WTC11 (cell line): Measurements from ENCODE around the gene NKD1. TPM values are rescaled to one million over a fixed set of nuclear protein-coding genes. Genes with fewer than 3 reads are reported as not detected.

Experiments
- ATAC-seq: fragments of 200-7000 bp; cut with Tn5 transposase; 2 replicates; pipeline ENCODE4 v1.10.0; 2021; ENCODE audit warnings: mild to moderate bottlenecking, moderate library complexity
- CTCF ChIA-PET: fragments of 300-600 bp; sonication (Branson Sonifier 250); formaldehyde crosslinking; loops from one replicate; lab custom pipeline; 2021; ENCODE audit warnings: antibody characterized with exemption; lab: Charles Lee
- POLR2A ChIA-PET: fragments of 350-600 bp; sonication (Branson Sonifier 250); formaldehyde crosslinking; loops from one replicate; lab custom pipeline; 2021; ENCODE audit warnings: antibody characterized with exemption; lab: Charles Lee
- DNase-seq: peaks from one replicate; pipeline ENCODE4 v3.0.0; 2021; ENCODE audit warnings: low spot score
- H3K27ac Mint-ChIP-seq: 2 replicates; pipeline ENCODE4 v1.8.0; 2021; ENCODE audit warnings: mixed read lengths
- H3K27me3 Mint-ChIP-seq: 2 replicates; pipeline ENCODE4 v1.8.0; 2021; ENCODE audit warnings: low read depth, mild to moderate bottlenecking, moderate library complexity, mixed read lengths
- H3K36me3 Mint-ChIP-seq: 2 replicates; pipeline ENCODE4 v1.8.0; 2021; ENCODE audit warnings: mixed read lengths
- H3K4me1 Mint-ChIP-seq: 2 replicates; pipeline ENCODE4 v1.8.0; 2022; ENCODE audit warnings: mixed read lengths
- H3K4me3 Mint-ChIP-seq: 2 replicates; pipeline ENCODE4 v1.8.0; 2021; ENCODE audit warnings: mild to moderate bottlenecking, moderate library complexity, mixed read lengths
- H3K9me3 Mint-ChIP-seq: 2 replicates; pipeline ENCODE4 v1.8.0; 2021; ENCODE audit warnings: mixed read lengths
- ARID4B ChIP-seq: sonication (generic); formaldehyde crosslinking; IDR thresholded peaks from 2 replicates; pipeline ENCODE4 v1.8.0; 2023; ENCODE audit warnings: missing genetic modification reagents, mild to moderate bottlenecking, borderline replicate concordance
- ATF1 ChIP-seq: sonication (generic); formaldehyde crosslinking; IDR thresholded peaks from 2 replicates; pipeline ENCODE4 v1.8.1; 2023; ENCODE audit warnings: mild to moderate bottlenecking, moderate library complexity, missing genetic modification reagents
- E2F1 ChIP-seq: sonication (generic); formaldehyde crosslinking; IDR thresholded peaks from 2 replicates; pipeline ENCODE4 v1.8.0; 2022; ENCODE audit warnings: mild to moderate bottlenecking, missing genetic modification reagents
- FOXK1 ChIP-seq: sonication (generic); formaldehyde crosslinking; IDR thresholded peaks from 2 replicates; pipeline ENCODE4 v1.8.0; 2022; ENCODE audit warnings: mild to moderate bottlenecking, moderate library complexity, missing genetic modification reagents
- FOXP1 ChIP-seq: sonication (generic); formaldehyde crosslinking; IDR thresholded peaks from 2 replicates; pipeline ENCODE4 v1.8.0; 2022; ENCODE audit warnings: missing genetic modification reagents, mild to moderate bottlenecking, moderate library complexity, borderline replicate concordance
- HMGA2 ChIP-seq: fragments of 250-450 bp; sonication (Bioruptor Pico); IDR thresholded peaks from 2 replicates; pipeline ENCODE4 v1.4.0; 2021; ENCODE audit warnings: mild to moderate bottlenecking, moderate library complexity
- KAT7 ChIP-seq: sonication (generic); formaldehyde crosslinking; IDR thresholded peaks from 2 replicates; pipeline ENCODE4 v1.8.1; 2023; ENCODE audit warnings: missing genetic modification reagents, mild to moderate bottlenecking, borderline replicate concordance
- MYBL2 ChIP-seq: sonication (generic); formaldehyde crosslinking; IDR thresholded peaks from 2 replicates; pipeline ENCODE4 v1.8.1; 2023; ENCODE audit warnings: mild to moderate bottlenecking, moderate library complexity, missing genetic modification reagents
- NFE2L1 ChIP-seq: sonication (generic); formaldehyde crosslinking; IDR thresholded peaks from 2 replicates; pipeline ENCODE4 v1.8.1; 2023; ENCODE audit warnings: missing genetic modification reagents
- RORB ChIP-seq: fragments of 250-450 bp; sonication (Bioruptor Pico); IDR thresholded peaks from 2 replicates; pipeline ENCODE4 v1.9.0; 2021; ENCODE audit warnings: mild to moderate bottlenecking
- SMAD3 ChIP-seq: sonication (generic); formaldehyde crosslinking; IDR thresholded peaks from 2 replicates; pipeline ENCODE4 v1.8.0; 2022; ENCODE audit warnings: missing genetic modification reagents, mild to moderate bottlenecking, borderline replicate concordance
- SMAD4 ChIP-seq: sonication (generic); formaldehyde crosslinking; IDR thresholded peaks from 2 replicates; pipeline ENCODE4 v1.8.0; 2022; ENCODE audit warnings: mild to moderate bottlenecking, missing genetic modification reagents
- SOX15 ChIP-seq: fragments of 250-450 bp; sonication (Bioruptor Pico); IDR thresholded peaks from 2 replicates; pipeline ENCODE4 v1.9.0; 2021; ENCODE audit warnings: mild to moderate bottlenecking
- TCF7 ChIP-seq: sonication (generic); formaldehyde crosslinking; IDR thresholded peaks from 2 replicates; pipeline ENCODE4 v1.8.0; 2022; ENCODE audit warnings: mild to moderate bottlenecking, low read depth, missing genetic modification reagents, moderate library complexity
- TEAD1 ChIP-seq: sonication (generic); formaldehyde crosslinking; IDR thresholded peaks from 2 replicates; pipeline ENCODE4 v1.8.0; 2022; ENCODE audit warnings: mild to moderate bottlenecking, missing genetic modification reagents
- TEAD4 ChIP-seq: sonication (generic); formaldehyde crosslinking; IDR thresholded peaks from 2 replicates; pipeline ENCODE4 v1.8.0; 2022; ENCODE audit warnings: mild to moderate bottlenecking, missing genetic modification reagents
- ZNF232 ChIP-seq: sonication (generic); formaldehyde crosslinking; IDR thresholded peaks from 2 replicates; pipeline ENCODE4 v1.8.0; 2022; ENCODE audit warnings: mild to moderate bottlenecking, missing genetic modification reagents
- ZNF263 ChIP-seq: sonication (generic); formaldehyde crosslinking; IDR thresholded peaks from 2 replicates; pipeline ENCODE4 v1.8.1; 2022; ENCODE audit warnings: low read depth, mild to moderate bottlenecking, moderate library complexity, missing genetic modification reagents
- ZNF396 ChIP-seq: fragments of 250-450 bp; sonication (Bioruptor Pico); IDR thresholded peaks from 2 replicates; pipeline ENCODE4 v1.8.0; 2021; ENCODE audit warnings: mild to moderate bottlenecking, moderate library complexity, borderline replicate concordance
- ZNF671 ChIP-seq: fragments of 250-450 bp; sonication (Bioruptor Pico); IDR thresholded peaks from 2 replicates; pipeline ENCODE4 v1.8.0; 2021; ENCODE audit warnings: mild to moderate bottlenecking
- ZSCAN18 ChIP-seq: fragments of 250-450 bp; sonication (Bioruptor Pico); IDR thresholded peaks from 2 replicates; pipeline ENCODE4 v2.1.2; 2022; ENCODE audit warnings: mild to moderate bottlenecking, moderate library complexity
- total RNA-seq: library from RNA; stranded (reverse); gene quantifications from 3 replicates; pipeline ENCODE4 v1.2.3, GENCODE V29; 2021
- TF ChIP-seq, protein P1 (sequence below): sonication (generic); formaldehyde crosslinking; IDR thresholded peaks from 2 replicates; pipeline ENCODE4 v1.8.1; 2022; ENCODE audit warnings: mild to moderate bottlenecking, missing genetic modification reagents, moderate library complexity, borderline replicate concordance
- TF ChIP-seq, protein P2 (sequence below): sonication (generic); formaldehyde crosslinking; IDR thresholded peaks from 2 replicates; pipeline ENCODE4 v1.8.0; 2022; ENCODE audit warnings: mild to moderate bottlenecking, missing genetic modification reagents

Gene NKD1
- total RNA-seq, 1 experiment from 2014 or later: 6.0 TPM

GRCh38 chr16:50534556-50534955 is 13.6 kb upstream of the NKD1 start (continued):
- TF ChIP-seq TEAD4 (CRISPR knock-in tag) (no peak), TEAD1 (CRISPR knock-in tag) (no peak), E2F1 (CRISPR knock-in tag) (no peak), SOX15 (CRISPR knock-in tag) (no peak), MYBL2 (CRISPR knock-in tag) (no peak)

- TF ChIP-seq, protein P1, sequence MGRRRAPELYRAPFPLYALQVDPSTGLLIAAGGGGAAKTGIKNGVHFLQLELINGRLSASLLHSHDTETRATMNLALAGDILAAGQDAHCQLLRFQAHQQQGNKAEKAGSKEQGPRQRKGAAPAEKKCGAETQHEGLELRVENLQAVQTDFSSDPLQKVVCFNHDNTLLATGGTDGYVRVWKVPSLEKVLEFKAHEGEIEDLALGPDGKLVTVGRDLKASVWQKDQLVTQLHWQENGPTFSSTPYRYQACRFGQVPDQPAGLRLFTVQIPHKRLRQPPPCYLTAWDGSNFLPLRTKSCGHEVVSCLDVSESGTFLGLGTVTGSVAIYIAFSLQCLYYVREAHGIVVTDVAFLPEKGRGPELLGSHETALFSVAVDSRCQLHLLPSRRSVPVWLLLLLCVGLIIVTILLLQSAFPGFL (CRISPR knock-in tag): no peak
- TF ChIP-seq RORB (CRISPR knock-in tag) (no peak), HMGA2 (no peak), FOXK1 (CRISPR knock-in tag) (no peak), ARID4B (CRISPR knock-in tag) (no peak), FOXP1 (CRISPR knock-in tag) (no peak), KAT7 (CRISPR knock-in tag) (no peak), ZNF232 (CRISPR knock-in tag) (no peak), ZNF671 (CRISPR knock-in tag) (no peak), SMAD4 (no peak), NFE2L1 (CRISPR knock-in tag) (no peak), ATF1 (no peak), ZNF263 (no peak), SMAD3 (CRISPR knock-in tag) (no peak), ZNF396 (CRISPR knock-in tag) (no peak), TCF7 (CRISPR knock-in tag) (no peak), ZSCAN18 (CRISPR knock-in tag) (no peak)
- TF ChIP-seq, protein P2, sequence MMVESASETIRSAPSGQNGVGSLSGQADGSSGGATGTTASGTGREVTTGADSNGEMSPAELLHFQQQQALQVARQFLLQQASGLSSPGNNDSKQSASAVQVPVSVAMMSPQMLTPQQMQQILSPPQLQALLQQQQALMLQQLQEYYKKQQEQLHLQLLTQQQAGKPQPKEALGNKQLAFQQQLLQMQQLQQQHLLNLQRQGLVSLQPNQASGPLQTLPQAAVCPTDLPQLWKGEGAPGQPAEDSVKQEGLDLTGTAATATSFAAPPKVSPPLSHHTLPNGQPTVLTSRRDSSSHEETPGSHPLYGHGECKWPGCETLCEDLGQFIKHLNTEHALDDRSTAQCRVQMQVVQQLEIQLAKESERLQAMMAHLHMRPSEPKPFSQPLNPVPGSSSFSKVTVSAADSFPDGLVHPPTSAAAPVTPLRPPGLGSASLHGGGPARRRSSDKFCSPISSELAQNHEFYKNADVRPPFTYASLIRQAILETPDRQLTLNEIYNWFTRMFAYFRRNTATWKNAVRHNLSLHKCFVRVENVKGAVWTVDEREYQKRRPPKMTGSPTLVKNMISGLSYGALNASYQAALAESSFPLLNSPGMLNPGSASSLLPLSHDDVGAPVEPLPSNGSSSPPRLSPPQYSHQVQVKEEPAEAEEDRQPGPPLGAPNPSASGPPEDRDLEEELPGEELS: no peak
- no peak overlapping the region for H3K27ac Mint-ChIP-seq
- ATAC-seq: no peak
- ChIA-PET CTCF (no interaction called here), POLR2A (no interaction called here)
- H3K4me1 Mint-ChIP-seq: peaks cover 14% of the 10 kb centered on the region
- no peaks in the 10 kb centered on the region for H3K36me3 Mint-ChIP-seq
- DNase-seq: no peak
- H3K27me3 Mint-ChIP-seq: no peaks in the 10 kb centered on the region; the same call in 1 of the 2 replicates
- no peak overlapping the region for H3K4me3 Mint-ChIP-seq
- peaks cover 16% of the 10 kb centered on the region for H3K9me3 Mint-ChIP-seq
Observed at GRCh38 chr16:50534958-50535357, 13.2 kb upstream of the NKD1 start.
